ENCODE data around the gene RSKR.

The RSKR gene

GRCh38 chr17:28598389-28598788 is 15.6 kb downstream of the RSKR start:
- in situ Hi-C loops (cut with MboI; ENCODE audit: low sequenced_read_pairs, unreplicated experiment): no loop called here
- DNase-seq (ENCODE audit: low spot score): no peak
- no peak for TF ChIP-seq CTCF (IDR thresholded peaks at IDR 0.05; ENCODE audit: borderline replicate concordance, control extremely low read depth, extremely low read depth, insufficient read depth, missing control alignments)

- in situ Hi-C loops (cut with MboI; ENCODE audit: low sequenced_read_pairs, unreplicated experiment): no loop called here
Measured at GRCh38 chr17:28597606-28598383, 16.2 kb downstream of the RSKR start.

DNA sequence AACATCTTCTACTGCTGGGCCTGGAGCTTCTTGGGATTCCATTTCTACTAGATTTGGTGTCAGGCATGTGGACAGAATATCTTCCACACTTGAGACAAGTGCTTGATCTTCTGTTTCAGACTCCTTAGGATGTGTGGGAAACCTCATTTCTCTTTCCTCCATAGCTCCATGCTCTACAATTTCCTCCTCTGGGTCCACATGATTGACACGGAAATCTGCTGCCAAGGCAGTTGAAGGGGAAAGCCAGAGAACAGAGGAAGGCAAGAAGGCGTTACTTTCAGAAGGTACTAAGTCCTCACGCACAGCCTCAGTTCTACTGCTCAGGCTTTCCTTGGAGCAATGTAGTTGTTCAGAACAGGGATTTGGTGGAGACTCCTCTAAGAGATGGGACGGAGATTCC is 21.7 kb downstream of the RSKR start:
- no peak for TF ChIP-seq CTCF (IDR thresholded peaks at IDR 0.05; ENCODE audit: borderline replicate concordance, control extremely low read depth, extremely low read depth, insufficient read depth, missing control alignments)
- no peak for DNase-seq (ENCODE audit: low spot score)
- in situ Hi-C loops (cut with MboI; ENCODE audit: low sequenced_read_pairs, unreplicated experiment): no loop called here

More at GRCh38 chr17:28597606-28598383, 16.2 kb downstream of the RSKR start:
- TF ChIP-seq CTCF (IDR thresholded peaks at IDR 0.05; ENCODE audit: borderline replicate concordance, control extremely low read depth, extremely low read depth, insufficient read depth, missing control alignments): no peak
- peak; percentile 35 for DNase-seq (ENCODE audit: low spot score)

- TF ChIP-seq CTCF (IDR thresholded peaks at IDR 0.05; ENCODE audit: borderline replicate concordance, control extremely low read depth, extremely low read depth, insufficient read depth, missing control alignments): no peak
- DNase-seq (ENCODE audit: low spot score): no peak
- in situ Hi-C loops (cut with MboI; ENCODE audit: low sequenced_read_pairs, unreplicated experiment): no loop called here
Measured at GRCh38 chr17:28585851-28586250, 28.1 kb downstream of the RSKR start.

DNA sequence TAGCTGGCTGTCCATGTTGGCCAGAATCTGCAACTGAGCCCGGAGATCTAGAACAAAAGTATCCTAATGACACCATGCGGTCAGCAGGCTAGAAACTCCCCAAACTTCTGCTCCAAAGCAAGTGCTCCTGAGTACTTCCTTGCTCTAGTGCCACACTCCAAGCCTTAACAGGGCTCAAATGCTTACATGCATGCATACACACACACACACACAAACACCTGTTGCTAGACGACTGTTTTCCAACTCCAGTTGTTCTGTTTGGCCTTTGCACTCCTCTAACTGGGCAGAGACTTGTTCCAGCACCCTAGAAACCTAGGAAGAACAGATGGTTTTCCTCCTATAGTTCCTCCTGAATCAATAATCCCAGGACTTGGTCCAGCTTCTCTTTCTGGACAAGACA is 29.6 kb downstream of the RSKR start:
- in situ Hi-C loops (cut with MboI; ENCODE audit: low sequenced_read_pairs, unreplicated experiment): no loop called here
- no peak for TF ChIP-seq CTCF (IDR thresholded peaks at IDR 0.05; ENCODE audit: borderline replicate concordance, control extremely low read depth, extremely low read depth, insufficient read depth, missing control alignments)
- no peak for DNase-seq (ENCODE audit: low spot score)

DNA sequence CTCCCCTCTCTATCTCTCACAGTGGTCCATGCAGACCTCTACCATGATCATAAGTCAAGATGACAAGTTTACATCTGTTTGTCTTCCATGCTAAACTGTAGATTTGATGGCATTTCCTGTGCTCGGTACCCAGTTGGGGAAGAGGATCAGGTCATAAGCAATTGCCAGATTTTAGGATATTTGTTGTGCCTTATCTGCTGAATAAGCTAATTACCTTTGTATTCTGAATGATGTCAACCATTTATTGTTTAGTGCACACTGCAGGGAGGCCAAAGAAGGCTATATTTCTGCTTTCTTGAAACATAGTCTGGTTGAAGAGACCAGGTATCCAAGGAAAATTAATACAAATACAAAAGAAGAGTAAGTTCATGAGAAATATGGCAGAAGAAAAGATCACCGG is 31.5 kb downstream of the RSKR start:
- in situ Hi-C loops (cut with MboI; ENCODE audit: low sequenced_read_pairs, unreplicated experiment): no loop called here

More for the DNA sequence above, 31.5 kb downstream of the RSKR start:
- DNase-seq (ENCODE audit: low spot score): no peak
- TF ChIP-seq CTCF (IDR thresholded peaks at IDR 0.05; ENCODE audit: borderline replicate concordance, control extremely low read depth, extremely low read depth, insufficient read depth, missing control alignments): no peak
